ENCODE results near the gene IQGAP2.

Gene IQGAP2

GRCh38 chr5:76570153-76570552 lies 167.1 kb downstream of the IQGAP2 start:
- H3K4me2 ChIP-seq (ENCODE audit: low read length), result no peak overlapping the region
- no peak overlapping the region for H2AK5ac ChIP-seq (ENCODE audit: low read length)
- no peaks in the 10 kb centered on the region for H3K79me1 ChIP-seq (ENCODE audit: low read length)
- H3K4me3 ChIP-seq (ENCODE audit: low read depth, low read length), result no peak overlapping the region
- no peak overlapping the region for H3K23ac ChIP-seq (ENCODE audit: low read length)
- no peak overlapping the region for H3K27ac ChIP-seq (ENCODE audit: low read depth, low read length)
- H3K9me3 ChIP-seq (ENCODE audit: insufficient read depth, low read depth, low read length), result no peaks in the 10 kb centered on the region
- H3K4me1 ChIP-seq (ENCODE audit: control insufficient read depth in 1 of 2, insufficient read depth in 2 of 2, low read length in 2 of 2), result no peaks in the 10 kb centered on the region
- H2BK12ac ChIP-seq (ENCODE audit: low read length), result no peak overlapping the region
- DNase-seq, result no peak
- no peak overlapping the region for H2AFZ ChIP-seq (ENCODE audit: insufficient read depth, low read length, poor library complexity)
- H2BK5ac ChIP-seq (ENCODE audit: low read depth, low read length, poor library complexity), result no peak overlapping the region
- H4K91ac ChIP-seq (ENCODE audit: low read depth, low read length), result no peak overlapping the region
- no peaks in the 10 kb centered on the region for H3K36me3 ChIP-seq (ENCODE audit: control insufficient read depth in 1 of 2, insufficient read depth in 2 of 2, low read length in 2 of 2)
- H3K4ac ChIP-seq (ENCODE audit: low read depth, low read length), result no peak overlapping the region
- H3K79me2 ChIP-seq (ENCODE audit: control insufficient read depth, insufficient read depth, low read length, poor library complexity), result no peaks in the 10 kb centered on the region
- no peak overlapping the region for H3K14ac ChIP-seq (ENCODE audit: low read length)
- H4K8ac ChIP-seq (ENCODE audit: low read depth, low read length), result no peak overlapping the region
- no CpG with 5 or more reads among the region's 4 CpGs for WGBS (ENCODE audit: extremely low coverage, insufficient coverage, insufficient read length)
- H3K9ac ChIP-seq (ENCODE audit: low read length), result no peak overlapping the region
- no peak overlapping the region for H3K18ac ChIP-seq (ENCODE audit: low read length)
- no peaks in the 10 kb centered on the region for H3K27me3 ChIP-seq (ENCODE audit: insufficient read depth, low read length)
- no peak overlapping the region for H2BK120ac ChIP-seq (ENCODE audit: insufficient read depth, low read length, poor library complexity)
- no peak overlapping the region for H4K12ac ChIP-seq (ENCODE audit: low read depth, low read length)

DNA sequence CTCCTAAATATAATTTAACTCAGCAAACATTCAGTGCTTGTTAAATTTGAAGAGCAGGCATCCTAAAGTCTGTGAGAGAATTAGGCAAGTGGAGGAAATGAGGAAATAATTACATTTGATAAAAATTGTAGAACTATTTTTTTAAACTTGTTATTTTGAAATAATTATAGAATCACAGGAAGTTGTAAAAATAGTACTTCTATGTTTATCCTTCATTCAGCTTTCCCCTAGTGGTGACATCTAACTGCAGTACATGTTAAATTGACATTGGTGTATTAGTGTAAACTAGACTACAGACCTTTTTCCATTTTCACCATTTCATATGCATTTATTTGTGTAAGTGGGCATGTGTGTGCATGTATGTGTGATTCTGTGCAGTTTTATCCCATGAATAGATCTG lies 168.5 kb downstream of the IQGAP2 start:
- no peak overlapping the region for H2BK12ac ChIP-seq (ENCODE audit: low read length)
- H3K4me2 ChIP-seq (ENCODE audit: low read length), result no peak overlapping the region
- H3K23ac ChIP-seq (ENCODE audit: low read length), result no peak overlapping the region
- H2BK5ac ChIP-seq (ENCODE audit: low read depth, low read length, poor library complexity), result no peak overlapping the region
- H3K36me3 ChIP-seq (ENCODE audit: control insufficient read depth in 1 of 2, insufficient read depth in 2 of 2, low read length in 2 of 2), result no peaks in the 10 kb centered on the region
- no peaks in the 10 kb centered on the region for H3K4me1 ChIP-seq (ENCODE audit: control insufficient read depth in 1 of 2, insufficient read depth in 2 of 2, low read length in 2 of 2)
- H3K4ac ChIP-seq (ENCODE audit: low read depth, low read length), result no peak overlapping the region
- no peak overlapping the region for H2AK5ac ChIP-seq (ENCODE audit: low read length)
- no peak overlapping the region for H4K8ac ChIP-seq (ENCODE audit: low read depth, low read length)
- no peak overlapping the region for H3K27ac ChIP-seq (ENCODE audit: low read depth, low read length)
- no peak overlapping the region for H3K18ac ChIP-seq (ENCODE audit: low read length)
- H4K91ac ChIP-seq (ENCODE audit: low read depth, low read length), result no peak overlapping the region
- no peaks in the 10 kb centered on the region for H3K79me2 ChIP-seq (ENCODE audit: control insufficient read depth, insufficient read depth, low read length, poor library complexity)
- no peak overlapping the region for H2AFZ ChIP-seq (ENCODE audit: insufficient read depth, low read length, poor library complexity)
- no peak overlapping the region for H3K4me3 ChIP-seq (ENCODE audit: low read depth, low read length)
- H4K12ac ChIP-seq (ENCODE audit: low read depth, low read length), result no peak overlapping the region
- no peak for DNase-seq
- H2BK120ac ChIP-seq (ENCODE audit: insufficient read depth, low read length, poor library complexity), result no peak overlapping the region
- no peaks in the 10 kb centered on the region for H3K79me1 ChIP-seq (ENCODE audit: low read length)
- no peaks in the 10 kb centered on the region for H3K27me3 ChIP-seq (ENCODE audit: insufficient read depth, low read length)
- H3K9me3 ChIP-seq (ENCODE audit: insufficient read depth, low read depth, low read length), result no peaks in the 10 kb centered on the region
- no peak overlapping the region for H3K14ac ChIP-seq (ENCODE audit: low read length)
- H3K9ac ChIP-seq (ENCODE audit: low read length), result no peak overlapping the region

DNA sequence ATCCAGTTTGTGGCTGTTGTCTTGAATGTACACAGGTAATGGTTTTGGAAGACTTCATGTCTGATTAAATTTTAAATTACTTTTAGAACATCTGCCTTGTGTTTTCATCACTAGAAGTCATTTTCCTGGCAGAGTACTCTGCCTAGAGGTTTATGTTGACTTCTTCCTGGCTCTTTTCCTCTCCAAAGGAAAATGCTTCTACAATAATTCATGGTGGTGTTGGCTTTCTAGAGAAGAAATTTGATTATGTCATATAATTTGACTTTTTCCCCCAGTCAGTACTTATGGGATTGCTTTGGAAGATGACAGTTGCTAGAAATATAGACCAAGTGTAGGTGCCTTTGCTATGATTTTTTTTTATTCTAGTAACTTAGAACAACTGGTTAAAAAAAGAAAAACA lies 173.4 kb downstream of the IQGAP2 start:
- Histone ChIP-seq H4K8ac (ENCODE audit: low read depth, low read length) (no peak overlapping the region), H3K23ac (ENCODE audit: low read length) (no peak overlapping the region), H2AFZ (ENCODE audit: insufficient read depth, low read length, poor library complexity) (no peak overlapping the region), H3K4me1 (ENCODE audit: control insufficient read depth in 1 of 2, insufficient read depth in 2 of 2, low read length in 2 of 2) (no peaks in the 10 kb centered on the region), H4K12ac (ENCODE audit: low read depth, low read length) (no peak overlapping the region), H3K4me3 (ENCODE audit: low read depth, low read length) (no peak overlapping the region), H3K4me2 (ENCODE audit: low read length) (no peak overlapping the region), H3K18ac (ENCODE audit: low read length) (no peak overlapping the region), H2AK5ac (ENCODE audit: low read length) (no peak overlapping the region), H2BK5ac (ENCODE audit: low read depth, low read length, poor library complexity) (no peak overlapping the region), H3K79me1 (ENCODE audit: low read length) (no peaks in the 10 kb centered on the region), H3K9ac (ENCODE audit: low read length) (no peak overlapping the region), H3K14ac (ENCODE audit: low read length) (no peak overlapping the region), H3K27me3 (ENCODE audit: insufficient read depth, low read length) (no peaks in the 10 kb centered on the region), H3K36me3 (ENCODE audit: control insufficient read depth in 1 of 2, insufficient read depth in 2 of 2, low read length in 2 of 2) (no peaks in the 10 kb centered on the region), H3K79me2 (ENCODE audit: control insufficient read depth, insufficient read depth, low read length, poor library complexity) (no peaks in the 10 kb centered on the region), H3K27ac (ENCODE audit: low read depth, low read length) (no peak overlapping the region), H2BK120ac (ENCODE audit: insufficient read depth, low read length, poor library complexity) (no peak overlapping the region), H3K4ac (ENCODE audit: low read depth, low read length) (no peak overlapping the region), H2BK12ac (ENCODE audit: low read length) (no peak overlapping the region), H3K9me3 (ENCODE audit: insufficient read depth, low read depth, low read length) (no peaks in the 10 kb centered on the region), H4K91ac (ENCODE audit: low read depth, low read length) (no peak overlapping the region)
- DNase-seq, result no peak

DNA sequence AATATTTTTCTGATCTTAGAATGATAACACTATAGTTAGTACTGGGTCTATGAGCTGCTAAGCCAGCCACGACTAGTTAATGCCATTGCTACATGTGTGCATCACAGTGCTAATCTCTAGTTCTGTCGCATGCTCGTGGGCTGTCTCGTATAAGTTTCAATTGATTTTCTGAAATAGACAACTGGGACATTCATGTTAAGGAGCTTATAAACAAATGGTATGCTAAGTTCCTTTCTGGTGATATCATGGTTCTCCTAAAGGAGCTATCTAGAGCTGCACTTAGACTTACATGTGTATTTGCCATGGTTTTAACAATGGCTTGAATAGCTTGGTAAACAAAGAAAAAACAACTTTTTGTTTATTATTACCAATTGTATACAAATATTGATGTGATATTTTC lies 173.9 kb downstream of the IQGAP2 start:
- Histone ChIP-seq H2AFZ (ENCODE audit: insufficient read depth, low read length, poor library complexity) (no peak overlapping the region), H3K27me3 (ENCODE audit: insufficient read depth, low read length) (no peaks in the 10 kb centered on the region), H3K4me3 (ENCODE audit: low read depth, low read length) (no peak overlapping the region), H3K27ac (ENCODE audit: low read depth, low read length) (no peak overlapping the region), H3K23ac (ENCODE audit: low read length) (no peak overlapping the region), H4K12ac (ENCODE audit: low read depth, low read length) (no peak overlapping the region), H2AK5ac (ENCODE audit: low read length) (no peak overlapping the region), H3K9ac (ENCODE audit: low read length) (no peak overlapping the region), H3K9me3 (ENCODE audit: insufficient read depth, low read depth, low read length) (no peaks in the 10 kb centered on the region), H3K18ac (ENCODE audit: low read length) (no peak overlapping the region), H4K8ac (ENCODE audit: low read depth, low read length) (no peak overlapping the region), H2BK12ac (ENCODE audit: low read length) (no peak overlapping the region), H3K36me3 (ENCODE audit: control insufficient read depth in 1 of 2, insufficient read depth in 2 of 2, low read length in 2 of 2) (no peaks in the 10 kb centered on the region), H3K4ac (ENCODE audit: low read depth, low read length) (no peak overlapping the region), H3K79me2 (ENCODE audit: control insufficient read depth, insufficient read depth, low read length, poor library complexity) (no peaks in the 10 kb centered on the region), H3K14ac (ENCODE audit: low read length) (no peak overlapping the region), H3K4me2 (ENCODE audit: low read length) (no peak overlapping the region), H2BK5ac (ENCODE audit: low read depth, low read length, poor library complexity) (no peak overlapping the region), H4K91ac (ENCODE audit: low read depth, low read length) (no peak overlapping the region), H2BK120ac (ENCODE audit: insufficient read depth, low read length, poor library complexity) (no peak overlapping the region), H3K4me1 (ENCODE audit: control insufficient read depth in 1 of 2, insufficient read depth in 2 of 2, low read length in 2 of 2) (no peaks in the 10 kb centered on the region), H3K79me1 (ENCODE audit: low read length) (no peaks in the 10 kb centered on the region)
- no CpG with 5 or more reads among the region's 4 CpGs for WGBS (ENCODE audit: extremely low coverage, insufficient coverage, insufficient read length)
- no peak for DNase-seq

All from trophoblast cell (in vitro differentiated cells and primary cell).